ES-I3 (cell line): ENCODE data around the gene IGFBP3.

Experiments used
- H3K36me3 ChIP-seq: 2 replicates; pipeline ENCODE4 v1.6.1; 2013; ENCODE audit warnings: mild to moderate bottlenecking, low read length, control low read depth, moderate library complexity; ENCODE audit not compliant: insufficient read depth
- H3K4me1 ChIP-seq: 2 replicates; pipeline ENCODE4 v1.6.1; 2013; ENCODE audit warnings: mild to moderate bottlenecking, control low read depth, low read length; ENCODE audit not compliant: insufficient read depth
- H3K9ac ChIP-seq: 2 replicates; pipeline ENCODE4 v1.6.1; 2013; ENCODE audit warnings: low read depth, mild to moderate bottlenecking, low read length, moderate library complexity
- H3K9me3 ChIP-seq: 2 replicates; pipeline ENCODE4 v1.6.1; 2013; ENCODE audit warnings: mild to moderate bottlenecking, low read length, moderate library complexity; ENCODE audit not compliant: control insufficient read depth, insufficient read depth

Gene IGFBP3

GRCh38 chr7:45917658-45918057 lies 3.4 kb downstream of the IGFBP3 start:
- no peaks in the 10 kb centered on the region for H3K9me3 ChIP-seq
- H3K4me1 ChIP-seq = peaks cover 4% of the 10 kb centered on the region; the same call in 1 of the 2 replicates
- H3K36me3 ChIP-seq = no peaks in the 10 kb centered on the region
- no peak overlapping the region for H3K9ac ChIP-seq

GRCh38 chr7:45917064-45917463 lies 4.0 kb downstream of the IGFBP3 start:
- Histone ChIP-seq H3K9me3 (no peaks in the 10 kb centered on the region), H3K9ac (no peak overlapping the region), H3K4me1 (peaks cover 4% of the 10 kb centered on the region; the same call in 1 of the 2 replicates), H3K36me3 (no peaks in the 10 kb centered on the region)

GRCh38 chr7:45915606-45916005 lies 5.5 kb downstream of the IGFBP3 start:
- H3K4me1 ChIP-seq = peaks cover 4% of the 10 kb centered on the region; the same call in 1 of the 2 replicates
- H3K9ac ChIP-seq = no peak overlapping the region
- no peaks in the 10 kb centered on the region for H3K9me3 ChIP-seq
- no peaks in the 10 kb centered on the region for H3K36me3 ChIP-seq

- Histone ChIP-seq H3K9me3 (no peaks in the 10 kb centered on the region), H3K4me1 (peaks cover 4% of the 10 kb centered on the region; the same call in 1 of the 2 replicates), H3K9ac (no peak overlapping the region), H3K36me3 (no peaks in the 10 kb centered on the region)
Measured at GRCh38 chr7:45914911-45915310, 6.2 kb downstream of the IGFBP3 start.

- Histone ChIP-seq H3K9me3 (no peaks in the 10 kb centered on the region), H3K9ac (no peak overlapping the region), H3K36me3 (no peaks in the 10 kb centered on the region), H3K4me1 (peaks cover 3% of the 10 kb centered on the region; the same call in 1 of the 2 replicates)
Measured at GRCh38 chr7:45912972-45913371, 8.1 kb downstream of the IGFBP3 start.

- Histone ChIP-seq H3K36me3 (no peaks in the 10 kb centered on the region), H3K9me3 (no peaks in the 10 kb centered on the region), H3K9ac (no peak overlapping the region), H3K4me1 (no peaks in the 10 kb centered on the region)
Measured at GRCh38 chr7:45911311-45911710, 9.8 kb downstream of the IGFBP3 start.

DNA sequence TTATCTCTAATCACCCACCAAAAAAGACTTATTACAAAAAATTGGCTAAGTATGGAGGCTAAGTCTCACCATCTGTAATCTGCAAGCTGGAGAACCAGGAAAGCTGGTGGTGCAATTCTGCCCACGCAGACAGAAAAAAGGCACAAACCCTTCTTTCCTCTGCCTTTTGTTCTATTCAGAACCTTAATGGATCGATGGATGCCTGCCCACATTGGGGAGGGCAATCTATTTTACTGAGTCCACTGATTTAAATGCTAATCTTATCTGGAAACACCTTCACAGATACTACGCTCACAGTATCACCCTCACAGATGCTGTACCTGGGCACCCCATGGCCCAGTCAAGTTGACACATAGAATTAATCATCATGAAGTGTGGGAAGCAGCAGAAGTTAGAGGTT lies 10.2 kb downstream of the IGFBP3 start:
- no peak overlapping the region for H3K9ac ChIP-seq

GRCh38 chr7:45909561-45909960 lies 11.5 kb downstream of the IGFBP3 start:
- Histone ChIP-seq H3K9me3 (no peaks in the 10 kb centered on the region), H3K9ac (no peak overlapping the region), H3K4me1 (no peaks in the 10 kb centered on the region)

More for the DNA sequence above, 10.2 kb downstream of the IGFBP3 start:
- H3K4me1 ChIP-seq = no peaks in the 10 kb centered on the region
- no peaks in the 10 kb centered on the region for H3K9me3 ChIP-seq
- no peaks in the 10 kb centered on the region for H3K36me3 ChIP-seq

DNA sequence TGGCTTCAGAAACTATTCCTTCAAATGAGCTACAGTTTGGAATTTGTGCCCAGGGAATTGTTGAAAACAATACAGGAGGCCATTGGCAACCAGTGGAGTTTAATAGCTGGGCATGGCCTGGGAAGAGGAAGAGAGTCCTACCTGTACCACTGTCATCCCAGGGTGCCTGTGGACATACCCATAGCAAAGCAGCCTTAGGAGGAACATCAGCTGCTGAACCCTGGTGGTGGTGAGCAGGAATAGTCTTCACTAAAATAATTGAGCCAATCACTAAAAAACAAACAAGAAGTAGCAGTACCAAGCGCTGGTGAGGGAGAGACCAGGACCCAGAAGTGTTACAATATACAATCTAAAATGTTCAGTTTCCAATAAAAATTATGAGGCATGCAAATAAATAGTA lies 18.3 kb downstream of the IGFBP3 start:
- Histone ChIP-seq H3K9me3 (no peaks in the 10 kb centered on the region), H3K36me3 (no peaks in the 10 kb centered on the region), H3K4me1 (no peaks in the 10 kb centered on the region), H3K9ac (no peak overlapping the region)

More at GRCh38 chr7:45909561-45909960, 11.5 kb downstream of the IGFBP3 start:
- no peaks in the 10 kb centered on the region for H3K36me3 ChIP-seq

DNA sequence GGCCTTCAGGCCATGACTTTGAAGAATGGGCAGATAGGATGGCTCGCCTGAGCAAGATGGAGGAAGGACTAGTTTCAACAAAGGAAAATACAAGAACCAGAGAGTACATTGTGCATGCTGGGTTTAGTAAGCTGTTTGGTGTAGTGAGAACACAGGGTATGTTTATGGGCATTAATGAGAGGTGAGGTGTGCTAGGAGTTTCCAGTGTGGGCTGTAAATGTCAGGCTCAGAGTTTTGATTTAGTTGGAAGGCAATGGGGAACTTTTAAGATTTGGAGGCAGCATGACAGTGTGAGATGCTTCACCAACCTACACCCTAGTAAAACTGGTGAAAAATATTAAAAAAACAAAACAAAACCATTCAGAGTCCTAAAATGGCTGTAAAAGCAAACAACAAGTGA lies 19.5 kb downstream of the IGFBP3 start:
- Histone ChIP-seq H3K36me3 (no peaks in the 10 kb centered on the region), H3K9me3 (no peaks in the 10 kb centered on the region), H3K9ac (no peak overlapping the region), H3K4me1 (no peaks in the 10 kb centered on the region)

DNA sequence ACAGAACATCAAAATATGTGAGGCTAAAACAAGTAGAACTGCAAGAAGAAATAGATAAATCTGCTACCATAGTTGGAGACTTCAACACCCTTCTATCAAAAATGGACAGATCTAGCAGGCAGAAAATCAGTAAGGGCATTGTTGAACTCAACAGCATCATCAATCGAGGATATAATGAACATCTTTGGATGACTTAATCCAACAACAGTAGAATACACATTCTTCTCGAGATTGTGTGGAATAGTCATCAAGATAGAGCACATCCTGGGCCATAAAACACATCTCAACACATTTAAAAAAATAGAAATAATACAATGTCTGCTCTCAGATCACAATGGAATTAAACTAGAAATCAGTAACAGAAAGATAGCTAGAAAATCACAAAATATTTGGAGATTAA lies 22.9 kb downstream of the IGFBP3 start:
- Histone ChIP-seq H3K4me1 (no peaks in the 10 kb centered on the region), H3K9ac (no peak overlapping the region), H3K9me3 (no peaks in the 10 kb centered on the region), H3K36me3 (no peaks in the 10 kb centered on the region)

DNA sequence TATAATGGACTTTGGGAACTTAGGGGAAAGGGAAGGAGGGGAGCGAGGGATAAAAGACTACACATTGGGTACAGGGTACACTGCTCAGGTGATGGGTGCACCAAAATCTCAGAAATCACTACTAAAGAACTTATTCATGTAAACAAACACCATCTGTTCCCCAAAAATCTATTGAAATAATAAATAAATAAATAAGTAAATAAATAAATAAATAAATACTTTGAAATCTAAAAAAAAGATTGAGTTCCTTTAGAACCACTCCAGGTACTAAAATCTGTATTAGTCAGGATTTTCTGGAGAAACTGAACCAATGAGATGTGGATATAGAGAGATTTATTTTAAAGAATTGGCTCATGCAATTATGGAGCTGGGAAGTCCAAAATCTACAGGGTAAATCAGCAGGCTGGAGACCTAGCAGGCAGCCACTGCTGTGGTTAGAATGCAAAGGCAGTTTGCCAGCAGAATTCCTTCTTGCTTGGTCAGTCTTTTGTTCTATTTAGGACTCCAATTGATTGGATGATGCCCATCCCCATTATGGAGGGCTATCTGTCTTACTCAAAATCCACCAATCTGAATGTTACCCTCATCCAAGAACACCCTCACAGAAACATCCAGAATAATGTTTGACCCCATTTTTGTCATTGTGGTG lies 23.9 kb downstream of the IGFBP3 start:
- Histone ChIP-seq H3K9me3 (no peaks in the 10 kb centered on the region), H3K9ac (no peak overlapping the region), H3K4me1 (no peaks in the 10 kb centered on the region), H3K36me3 (no peaks in the 10 kb centered on the region)

GRCh38 chr7:45894665-45895062 lies 26.4 kb downstream of the IGFBP3 start:
- Histone ChIP-seq H3K36me3 (no peaks in the 10 kb centered on the region; the same call in 1 of the 2 replicates), H3K9me3 (no peaks in the 10 kb centered on the region), H3K4me1 (no peaks in the 10 kb centered on the region)

DNA sequence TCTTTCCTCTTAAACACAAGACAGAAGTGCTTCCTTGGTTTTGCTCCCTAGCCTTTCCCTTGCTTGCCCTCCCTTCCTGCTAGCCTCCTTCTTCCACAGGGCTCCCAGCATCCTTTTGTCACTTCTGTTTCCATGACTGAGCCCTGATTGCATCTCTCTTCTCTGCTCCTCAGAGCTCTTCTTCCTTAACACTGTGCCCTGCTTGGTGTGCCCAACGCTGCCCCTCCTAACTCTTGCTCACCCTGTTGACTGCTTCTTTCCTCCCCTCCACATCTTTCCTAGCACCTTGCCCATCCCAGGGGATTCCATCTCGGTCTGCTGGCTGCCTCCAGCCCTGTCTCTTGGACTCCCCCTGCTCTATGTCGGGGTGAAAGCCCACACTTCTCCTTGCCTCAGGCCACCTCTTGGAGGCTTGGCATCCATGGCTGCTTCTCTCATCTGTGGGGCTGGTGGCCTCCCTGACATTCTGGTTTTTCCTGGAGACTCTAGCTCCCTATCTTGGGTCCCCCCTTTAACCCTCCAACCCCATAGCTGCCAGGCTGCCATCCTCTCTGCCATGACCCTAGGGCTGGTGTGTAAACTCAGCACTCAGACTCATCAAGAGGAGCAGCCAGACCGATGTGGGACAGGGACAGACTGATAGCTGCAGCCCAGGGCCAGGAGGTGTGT lies 26.9 kb downstream of the IGFBP3 start:
- Histone ChIP-seq H3K9ac (no peak overlapping the region), H3K4me1 (no peaks in the 10 kb centered on the region)

More at GRCh38 chr7:45894665-45895062, 26.4 kb downstream of the IGFBP3 start:
- H3K9ac ChIP-seq = no peak overlapping the region

DNA sequence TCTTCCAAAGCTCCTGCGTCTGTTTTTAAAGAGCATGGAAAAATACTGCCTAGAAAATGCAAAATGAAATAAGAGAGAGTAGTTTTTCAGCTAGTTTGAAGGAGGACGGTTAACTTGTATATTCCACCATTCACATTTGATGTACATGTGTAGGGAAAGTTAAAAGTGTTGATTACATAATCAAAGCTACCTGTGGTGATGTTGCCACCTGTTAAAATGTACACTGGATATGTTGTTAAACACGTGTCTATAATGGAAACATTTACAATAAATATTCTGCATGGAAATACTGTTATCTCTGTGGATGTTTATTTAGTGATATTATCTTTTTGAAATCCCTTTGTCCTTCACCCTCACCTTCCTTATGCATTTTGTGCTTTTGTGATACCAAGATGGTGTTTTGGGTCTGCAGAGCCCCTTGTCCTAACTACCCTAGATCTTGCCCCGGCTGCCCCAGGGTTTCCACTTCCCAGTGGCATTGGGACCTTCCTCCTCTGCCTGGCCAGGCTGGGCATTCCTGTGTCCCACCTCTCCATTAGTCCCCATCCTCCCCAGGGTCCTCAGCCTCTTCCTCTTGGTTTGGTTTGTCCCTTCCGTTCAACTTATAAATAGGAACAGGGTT lies 27.6 kb downstream of the IGFBP3 start:
- no peak overlapping the region for H3K9ac ChIP-seq
- no peaks in the 10 kb centered on the region; the same call in 1 of the 2 replicates for H3K36me3 ChIP-seq
- no peaks in the 10 kb centered on the region for H3K4me1 ChIP-seq
- H3K9me3 ChIP-seq = no peaks in the 10 kb centered on the region

More for the DNA sequence above, 26.9 kb downstream of the IGFBP3 start:
- Histone ChIP-seq H3K9me3 (no peaks in the 10 kb centered on the region), H3K36me3 (no peaks in the 10 kb centered on the region; the same call in 1 of the 2 replicates)
